Fibroblast of lung (primary cell): Measurements from ENCODE around the gene C1orf53.
"Not testable (repeated sequence)": the region's sequence is repeated elsewhere in the genome, so short reads cannot be mapped to it uniquely, and the experiment has no call there.

Experiments
- EZH2 ChIP-seq: IDR thresholded peaks from 2 replicates; pipeline ENCODE4 v1.5.1; 2012; ENCODE audit warnings: low read length, control low read depth, mild to moderate bottlenecking; ENCODE audit errors: missing control alignments
- TF ChIP-seq, protein P1 (sequence below), 2 donors: IDR thresholded peaks in 1 of 2; conservative IDR thresholded peaks in 1 of 2; 1 replicate in 1 of 2; 2 replicates in 1 of 2; pipeline ENCODE4 v1.5.1; 2011 to 2012; ENCODE audit warnings: low read length in 2 of 2, control low read depth in 1 of 2, inconsistent platforms in 1 of 2, low read depth in 1 of 2, mild to moderate bottlenecking in 1 of 2

- TF ChIP-seq, protein P1, sequence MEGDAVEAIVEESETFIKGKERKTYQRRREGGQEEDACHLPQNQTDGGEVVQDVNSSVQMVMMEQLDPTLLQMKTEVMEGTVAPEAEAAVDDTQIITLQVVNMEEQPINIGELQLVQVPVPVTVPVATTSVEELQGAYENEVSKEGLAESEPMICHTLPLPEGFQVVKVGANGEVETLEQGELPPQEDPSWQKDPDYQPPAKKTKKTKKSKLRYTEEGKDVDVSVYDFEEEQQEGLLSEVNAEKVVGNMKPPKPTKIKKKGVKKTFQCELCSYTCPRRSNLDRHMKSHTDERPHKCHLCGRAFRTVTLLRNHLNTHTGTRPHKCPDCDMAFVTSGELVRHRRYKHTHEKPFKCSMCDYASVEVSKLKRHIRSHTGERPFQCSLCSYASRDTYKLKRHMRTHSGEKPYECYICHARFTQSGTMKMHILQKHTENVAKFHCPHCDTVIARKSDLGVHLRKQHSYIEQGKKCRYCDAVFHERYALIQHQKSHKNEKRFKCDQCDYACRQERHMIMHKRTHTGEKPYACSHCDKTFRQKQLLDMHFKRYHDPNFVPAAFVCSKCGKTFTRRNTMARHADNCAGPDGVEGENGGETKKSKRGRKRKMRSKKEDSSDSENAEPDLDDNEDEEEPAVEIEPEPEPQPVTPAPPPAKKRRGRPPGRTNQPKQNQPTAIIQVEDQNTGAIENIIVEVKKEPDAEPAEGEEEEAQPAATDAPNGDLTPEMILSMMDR (conservative IDR thresholded peaks at IDR 0.05 in 1 of 2, IDR thresholded peaks at IDR 0.05 in 1 of 2; ENCODE audit: low read depth in 1 of 2, low read length in 2 of 2), result not testable (repeated sequence)
- TF ChIP-seq EZH2, result not testable (repeated sequence)
Measured at GRCh38 chr1:197855751-197856150, 46.7 kb upstream of the C1orf53 start.
